ENCODE data around the gene AFF3.

DNA sequence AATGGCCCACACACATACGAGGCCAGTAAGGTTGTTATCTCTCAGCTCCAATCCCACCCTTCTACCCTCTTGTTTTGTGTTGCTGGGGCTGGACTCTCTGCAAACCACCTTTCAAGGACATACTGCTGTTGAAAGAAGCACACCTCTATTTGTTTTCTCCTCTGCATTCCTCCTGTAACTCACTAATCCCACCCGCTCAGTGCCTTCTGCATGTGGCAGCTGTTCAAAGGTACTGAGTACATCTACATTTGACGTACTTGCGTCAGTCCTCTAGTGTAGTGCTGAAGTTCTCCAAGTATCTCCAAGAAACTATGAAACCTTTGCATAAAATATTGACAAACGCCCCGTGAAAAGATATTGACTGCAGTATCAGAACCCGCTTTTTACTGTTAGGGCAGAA, 310.6 kb downstream of the AFF3 start:
- TF ChIP-seq, protein P1, sequence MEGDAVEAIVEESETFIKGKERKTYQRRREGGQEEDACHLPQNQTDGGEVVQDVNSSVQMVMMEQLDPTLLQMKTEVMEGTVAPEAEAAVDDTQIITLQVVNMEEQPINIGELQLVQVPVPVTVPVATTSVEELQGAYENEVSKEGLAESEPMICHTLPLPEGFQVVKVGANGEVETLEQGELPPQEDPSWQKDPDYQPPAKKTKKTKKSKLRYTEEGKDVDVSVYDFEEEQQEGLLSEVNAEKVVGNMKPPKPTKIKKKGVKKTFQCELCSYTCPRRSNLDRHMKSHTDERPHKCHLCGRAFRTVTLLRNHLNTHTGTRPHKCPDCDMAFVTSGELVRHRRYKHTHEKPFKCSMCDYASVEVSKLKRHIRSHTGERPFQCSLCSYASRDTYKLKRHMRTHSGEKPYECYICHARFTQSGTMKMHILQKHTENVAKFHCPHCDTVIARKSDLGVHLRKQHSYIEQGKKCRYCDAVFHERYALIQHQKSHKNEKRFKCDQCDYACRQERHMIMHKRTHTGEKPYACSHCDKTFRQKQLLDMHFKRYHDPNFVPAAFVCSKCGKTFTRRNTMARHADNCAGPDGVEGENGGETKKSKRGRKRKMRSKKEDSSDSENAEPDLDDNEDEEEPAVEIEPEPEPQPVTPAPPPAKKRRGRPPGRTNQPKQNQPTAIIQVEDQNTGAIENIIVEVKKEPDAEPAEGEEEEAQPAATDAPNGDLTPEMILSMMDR (conservative IDR thresholded peaks at IDR 0.05) = no peak
- no peak for TF ChIP-seq EZH2 (IDR thresholded peaks at IDR 0.05; ENCODE audit: low read depth)

Data from PC-9 (cell line).